ENCODE data around the gene SND1. TPM values are rescaled to one million over a fixed set of nuclear protein-coding genes. Genes with fewer than 3 reads are reported as not detected.

Gene SND1
- total and polyA plus RNA-seq, 2 donors (not counting 1 experiment from before 2014, with no cell fraction given) = 137 to 174 TPM

DNA sequence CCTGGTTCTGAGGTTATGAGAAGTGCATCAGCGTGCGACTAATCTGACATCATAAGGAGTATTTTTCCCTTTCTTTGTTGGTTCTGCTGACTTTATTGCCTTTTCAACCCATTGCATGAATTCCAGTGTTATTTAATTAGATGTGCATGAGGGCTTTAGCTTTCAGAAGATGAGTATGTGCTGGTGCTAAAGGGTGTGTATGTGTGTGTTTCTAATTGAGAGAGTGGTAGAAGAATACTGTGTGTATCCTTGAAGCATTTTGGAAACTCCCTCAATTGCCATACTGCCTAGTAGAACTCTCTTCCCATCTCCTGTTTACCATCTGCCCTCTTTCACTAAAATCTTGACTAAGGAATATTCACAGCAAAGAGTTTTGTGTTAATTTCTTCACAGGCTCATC lies 158.1 kb downstream of the SND1 start:
- no peak overlapping the region for H3K9ac ChIP-seq (ENCODE audit: insufficient read depth, low read length)
- peaks cover 6% of the 10 kb centered on the region for H3K36me3 ChIP-seq (ENCODE audit: control insufficient read depth, insufficient read depth, low read length)
- H3K4me2 ChIP-seq (ENCODE audit: extremely low read depth, insufficient read depth, low read length) = no peak overlapping the region
- peaks cover 16% of the 10 kb centered on the region for H3K4me1 ChIP-seq (ENCODE audit: control insufficient read depth, extremely low read depth, insufficient read depth, low read length)
- H3K27ac ChIP-seq (ENCODE audit: insufficient read depth, low read length) = no peak overlapping the region
- H3K9me3 ChIP-seq (ENCODE audit: control insufficient read depth, insufficient read depth, low read depth, low read length) = no peaks in the 10 kb centered on the region
- H2AFZ ChIP-seq (ENCODE audit: low read length) = no peak overlapping the region
- no peaks in the 10 kb centered on the region for H4K20me1 ChIP-seq (ENCODE audit: control insufficient read depth, extremely low read depth, insufficient read depth, low read length)
- H3K79me2 ChIP-seq (ENCODE audit: control insufficient read depth, insufficient read depth, low read length) = peaks cover 21% of the 10 kb centered on the region
- H3K4me3 ChIP-seq (replicated peaks in 1 of 4; ENCODE audit: control extremely low read depth in 1 of 4, insufficient read depth in 1 of 4, low read depth in 3 of 4, low read length in 4 of 4) = no peak overlapping the region
- no peak for DNase-seq (ENCODE audit: low read depth in 2 of 2)
- no peaks in the 10 kb centered on the region for H3K27me3 ChIP-seq (ENCODE audit: control insufficient read depth, insufficient read depth, low read length)
- TF ChIP-seq EZH2 (IDR thresholded peaks at IDR 0.05; ENCODE audit: low read length, missing control alignments) = no peak
- TF ChIP-seq, protein P1, sequence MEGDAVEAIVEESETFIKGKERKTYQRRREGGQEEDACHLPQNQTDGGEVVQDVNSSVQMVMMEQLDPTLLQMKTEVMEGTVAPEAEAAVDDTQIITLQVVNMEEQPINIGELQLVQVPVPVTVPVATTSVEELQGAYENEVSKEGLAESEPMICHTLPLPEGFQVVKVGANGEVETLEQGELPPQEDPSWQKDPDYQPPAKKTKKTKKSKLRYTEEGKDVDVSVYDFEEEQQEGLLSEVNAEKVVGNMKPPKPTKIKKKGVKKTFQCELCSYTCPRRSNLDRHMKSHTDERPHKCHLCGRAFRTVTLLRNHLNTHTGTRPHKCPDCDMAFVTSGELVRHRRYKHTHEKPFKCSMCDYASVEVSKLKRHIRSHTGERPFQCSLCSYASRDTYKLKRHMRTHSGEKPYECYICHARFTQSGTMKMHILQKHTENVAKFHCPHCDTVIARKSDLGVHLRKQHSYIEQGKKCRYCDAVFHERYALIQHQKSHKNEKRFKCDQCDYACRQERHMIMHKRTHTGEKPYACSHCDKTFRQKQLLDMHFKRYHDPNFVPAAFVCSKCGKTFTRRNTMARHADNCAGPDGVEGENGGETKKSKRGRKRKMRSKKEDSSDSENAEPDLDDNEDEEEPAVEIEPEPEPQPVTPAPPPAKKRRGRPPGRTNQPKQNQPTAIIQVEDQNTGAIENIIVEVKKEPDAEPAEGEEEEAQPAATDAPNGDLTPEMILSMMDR (conservative IDR thresholded peaks at IDR 0.05 in 1 of 2, IDR thresholded peaks at IDR 0.05 in 1 of 2; ENCODE audit: low read depth in 1 of 2, low read length in 2 of 2) = no peak

DNA sequence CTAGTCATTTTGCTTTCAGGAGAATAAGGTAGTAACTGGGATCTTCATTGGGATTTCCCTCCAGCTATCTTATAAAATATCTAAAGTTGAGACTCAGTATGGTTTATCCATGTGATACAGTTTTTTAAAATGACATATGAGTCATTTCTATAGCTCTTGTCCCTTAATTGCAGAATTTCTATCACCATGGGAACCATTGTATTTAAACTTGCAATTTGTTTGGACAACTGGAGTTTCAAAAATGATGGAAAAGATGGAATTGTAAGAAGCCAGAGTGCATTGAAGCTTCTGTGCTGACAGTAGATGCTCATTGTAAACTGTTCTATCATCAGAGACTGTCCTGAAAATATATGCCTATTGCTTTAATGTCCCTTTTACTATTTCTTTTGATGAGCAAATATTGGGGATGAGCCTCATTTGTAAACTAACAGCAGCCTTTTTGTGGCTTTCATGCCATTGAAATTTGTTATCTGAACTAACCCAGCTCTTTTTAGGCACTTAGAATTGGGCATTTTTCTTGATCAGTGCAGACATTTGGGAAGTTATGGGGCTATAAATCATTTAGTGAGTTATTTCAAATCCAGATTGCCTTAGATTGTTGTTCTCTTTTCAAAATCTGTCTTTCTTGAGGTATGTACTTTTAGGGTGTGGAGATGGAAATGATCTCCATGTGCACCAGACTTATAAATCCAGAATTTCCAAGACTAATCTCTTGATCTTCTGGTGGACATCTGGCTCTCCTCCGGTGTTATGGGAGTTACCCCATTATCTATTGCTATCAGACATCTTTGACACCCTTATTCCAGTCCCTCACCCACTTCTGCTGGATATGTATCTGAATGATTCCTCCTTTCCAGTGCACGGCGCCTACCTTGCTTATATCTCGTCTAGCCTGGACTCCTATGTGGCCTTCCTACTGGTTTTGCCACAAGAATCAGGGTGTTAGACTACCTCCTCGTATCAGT lies 159.0 kb downstream of the SND1 start:
- Histone ChIP-seq H3K4me2 (ENCODE audit: extremely low read depth, insufficient read depth, low read length) (no peak overlapping the region), H3K9me3 (ENCODE audit: control insufficient read depth, insufficient read depth, low read depth, low read length) (no peaks in the 10 kb centered on the region), H3K9ac (ENCODE audit: insufficient read depth, low read length) (no peak overlapping the region), H3K27ac (ENCODE audit: insufficient read depth, low read length) (no peak overlapping the region), H3K27me3 (ENCODE audit: control insufficient read depth, insufficient read depth, low read length) (no peaks in the 10 kb centered on the region), H4K20me1 (ENCODE audit: control insufficient read depth, extremely low read depth, insufficient read depth, low read length) (no peaks in the 10 kb centered on the region), H3K4me1 (ENCODE audit: control insufficient read depth, extremely low read depth, insufficient read depth, low read length) (peaks cover 16% of the 10 kb centered on the region), H3K36me3 (ENCODE audit: control insufficient read depth, insufficient read depth, low read length) (peaks cover 6% of the 10 kb centered on the region), H3K4me3 (replicated peaks in 1 of 4; ENCODE audit: control extremely low read depth in 1 of 4, insufficient read depth in 1 of 4, low read depth in 3 of 4, low read length in 4 of 4) (no peak overlapping the region), H2AFZ (ENCODE audit: low read length) (no peak overlapping the region), H3K79me2 (ENCODE audit: control insufficient read depth, insufficient read depth, low read length) (peaks cover 27% of the 10 kb centered on the region)
- DNase-seq (ENCODE audit: low read depth in 2 of 2) = no peak
- TF ChIP-seq, protein P1 (conservative IDR thresholded peaks at IDR 0.05 in 1 of 2, IDR thresholded peaks at IDR 0.05 in 1 of 2; ENCODE audit: low read depth in 1 of 2, low read length in 2 of 2) = no peak
- TF ChIP-seq EZH2 (IDR thresholded peaks at IDR 0.05; ENCODE audit: low read length, missing control alignments) = no peak

DNA sequence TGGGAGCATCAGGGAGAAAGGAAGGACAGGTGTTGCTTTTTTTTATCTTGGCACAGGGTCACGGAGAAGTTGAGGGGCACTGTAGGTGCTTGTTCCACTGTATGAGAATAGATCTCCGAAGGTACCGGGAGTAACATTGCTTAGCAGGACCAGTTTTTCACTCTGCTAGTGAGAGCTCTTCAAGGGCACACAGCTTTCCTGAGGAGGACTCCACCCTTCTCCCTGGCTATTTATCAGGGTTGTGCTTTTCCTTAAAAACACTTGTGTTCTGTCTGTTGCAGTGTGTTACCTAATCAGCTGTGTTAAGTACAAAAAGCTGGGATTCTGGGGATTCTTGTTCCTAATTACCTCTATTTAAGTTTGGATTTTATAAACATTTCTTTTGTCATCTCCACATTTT lies 160.5 kb downstream of the SND1 start:
- Histone ChIP-seq H3K4me3 (replicated peaks in 1 of 4; ENCODE audit: control extremely low read depth in 1 of 4, insufficient read depth in 1 of 4, low read depth in 3 of 4, low read length in 4 of 4) (no peak overlapping the region), H3K27ac (ENCODE audit: insufficient read depth, low read length) (no peak overlapping the region), H3K4me2 (ENCODE audit: extremely low read depth, insufficient read depth, low read length) (no peak overlapping the region), H2AFZ (ENCODE audit: low read length) (no peak overlapping the region), H3K27me3 (ENCODE audit: control insufficient read depth, insufficient read depth, low read length) (no peaks in the 10 kb centered on the region), H3K79me2 (ENCODE audit: control insufficient read depth, insufficient read depth, low read length) (peaks cover 29% of the 10 kb centered on the region), H3K9ac (ENCODE audit: insufficient read depth, low read length) (no peak overlapping the region), H3K9me3 (ENCODE audit: control insufficient read depth, insufficient read depth, low read depth, low read length) (no peaks in the 10 kb centered on the region), H3K36me3 (ENCODE audit: control insufficient read depth, insufficient read depth, low read length) (peaks cover 6% of the 10 kb centered on the region), H3K4me1 (ENCODE audit: control insufficient read depth, extremely low read depth, insufficient read depth, low read length) (peaks cover 16% of the 10 kb centered on the region), H4K20me1 (ENCODE audit: control insufficient read depth, extremely low read depth, insufficient read depth, low read length) (no peaks in the 10 kb centered on the region)
- no peak for DNase-seq (ENCODE audit: low read depth in 2 of 2)
- TF ChIP-seq EZH2 (IDR thresholded peaks at IDR 0.05; ENCODE audit: low read length, missing control alignments) = no peak
- TF ChIP-seq, protein P1 (conservative IDR thresholded peaks at IDR 0.05 in 1 of 2, IDR thresholded peaks at IDR 0.05 in 1 of 2; ENCODE audit: low read depth in 1 of 2, low read length in 2 of 2) = no peak
